HUDEP-2 (cell line): ENCODE results near the gene PPP6R2.

ENCODE experiments used
- DNase-seq, 76 experiments: peaks; one replicate each; lab custom pipeline; 2025; ENCODE audit not compliant: unreplicated experiment in 76 of 76; lab: John Stamatoyannopoulos, UW

Gene PPP6R2

GRCh38 chr22:50304528-50305392 is 38.4 kb upstream of the PPP6R2 start:
- peak in 9 of 76 experiments; percentile 12 to 55 (median 27) for DNase-seq

- DNase-seq = peak in 5 of 76 experiments; percentile 37 to 58 (median 39)
Observed at GRCh38 chr22:50305393-50305922, 37.7 kb upstream of the PPP6R2 start.

GRCh38 chr22:50305923-50306566 is 37.1 kb upstream of the PPP6R2 start:
- peak in 64 of 76 experiments; percentile 3 to 86 (median 57) for DNase-seq

- DNase-seq = peak in 56 of 76 experiments; percentile 5 to 77 (median 49)
Observed at GRCh38 chr22:50306753-50307749, 36.1 kb upstream of the PPP6R2 start, which contains the start of gene PLXNB2. PLXNB2 (minus strand) TSS chr22:50307646; CDS start chr22:50290584, 17,062 bp downstream.

GRCh38 chr22:50307890-50308596 is 35.1 kb upstream of the PPP6R2 start:
- no peak for DNase-seq

- DNase-seq = peak in 6 of 76 experiments; percentile 10 to 30 (median 16)
Observed at GRCh38 chr22:50308597-50308935, 34.6 kb upstream of the PPP6R2 start.

- no peak for DNase-seq
Observed at GRCh38 chr22:50308986-50309600, 34.0 kb upstream of the PPP6R2 start.

- no peak for DNase-seq
Observed at GRCh38 chr22:50309601-50309991, 33.5 kb upstream of the PPP6R2 start.

GRCh38 chr22:50310031-50310722 is 33.0 kb upstream of the PPP6R2 start:
- DNase-seq = no peak

- DNase-seq = no peak
Observed at GRCh38 chr22:50310949-50311444, 32.1 kb upstream of the PPP6R2 start.

GRCh38 chr22:50311606-50312351 is 31.3 kb upstream of the PPP6R2 start:
- DNase-seq = no peak

GRCh38 chr22:50312371-50312770 is 30.8 kb upstream of the PPP6R2 start:
- DNase-seq = no peak

- DNase-seq = no peak
Observed at GRCh38 chr22:50313021-50313420, 30.1 kb upstream of the PPP6R2 start.

GRCh38 chr22:50313600-50313999 is 29.5 kb upstream of the PPP6R2 start:
- DNase-seq = no peak

GRCh38 chr22:50314081-50314454 is 29.1 kb upstream of the PPP6R2 start:
- no peak for DNase-seq

GRCh38 chr22:50314455-50315288 is 28.5 kb upstream of the PPP6R2 start:
- DNase-seq = peak in 63 of 76 experiments; percentile 10 to 81 (median 51)
